Glomerular visceral epithelial cell (primary cell): ENCODE data around the gene KCNQ1.
A peak's percentile ranks its signal among the peaks of the same experiment; 100 is the strongest.

ENCODE experiments used
- DNase-seq: peaks from one replicate; pipeline ENCODE4 v3.0.0-alpha.2; 2016; ENCODE audit errors: extremely low spot score

The KCNQ1 gene

GRCh38 chr11:2409611-2410468 is 35.0 kb upstream of the KCNQ1 start:
- DNase-seq, result no peak

- no peak for DNase-seq
Observed at GRCh38 chr11:2410616-2411015, 34.2 kb upstream of the KCNQ1 start.

- no peak for DNase-seq
Observed at GRCh38 chr11:2411446-2412305, 33.1 kb upstream of the KCNQ1 start.

- DNase-seq, result no peak
Observed at GRCh38 chr11:2412323-2412722, 32.5 kb upstream of the KCNQ1 start.

- DNase-seq, result no peak
Observed at GRCh38 chr11:2413742-2414579, 30.8 kb upstream of the KCNQ1 start.

GRCh38 chr11:2414616-2415015 is 30.2 kb upstream of the KCNQ1 start:
- DNase-seq, result no peak

GRCh38 chr11:2415171-2415570 is 29.6 kb upstream of the KCNQ1 start:
- no peak for DNase-seq

- no peak for DNase-seq
Observed at GRCh38 chr11:2415601-2416380, 29.0 kb upstream of the KCNQ1 start.

GRCh38 chr11:2416765-2417164 is 28.0 kb upstream of the KCNQ1 start:
- DNase-seq, result no peak

- DNase-seq, result no peak
Observed at GRCh38 chr11:2417856-2418692, 26.7 kb upstream of the KCNQ1 start.

- no peak for DNase-seq
Observed at GRCh38 chr11:2418693-2419360, 26.0 kb upstream of the KCNQ1 start.

GRCh38 chr11:2419638-2420501 is 24.9 kb upstream of the KCNQ1 start:
- peak; percentile 65 for DNase-seq

GRCh38 chr11:2420502-2421225 is 24.1 kb upstream of the KCNQ1 start:
- peak; percentile 62 for DNase-seq

- no peak for DNase-seq
Observed at GRCh38 chr11:2421226-2421994, 23.4 kb upstream of the KCNQ1 start.

- no peak for DNase-seq
Observed at GRCh38 chr11:2421996-2422395, 22.8 kb upstream of the KCNQ1 start.

GRCh38 chr11:2422461-2423156 is 22.2 kb upstream of the KCNQ1 start:
- no peak for DNase-seq
